Measurements from ENCODE around the gene MLLT3. TPM values are rescaled to one million over a fixed set of nuclear protein-coding genes. Genes with fewer than 3 reads are reported as not detected.

The MLLT3 gene
- total RNA-seq, 2 experiments from 2014 or later: 55.9 to 56.4 TPM

DNA sequence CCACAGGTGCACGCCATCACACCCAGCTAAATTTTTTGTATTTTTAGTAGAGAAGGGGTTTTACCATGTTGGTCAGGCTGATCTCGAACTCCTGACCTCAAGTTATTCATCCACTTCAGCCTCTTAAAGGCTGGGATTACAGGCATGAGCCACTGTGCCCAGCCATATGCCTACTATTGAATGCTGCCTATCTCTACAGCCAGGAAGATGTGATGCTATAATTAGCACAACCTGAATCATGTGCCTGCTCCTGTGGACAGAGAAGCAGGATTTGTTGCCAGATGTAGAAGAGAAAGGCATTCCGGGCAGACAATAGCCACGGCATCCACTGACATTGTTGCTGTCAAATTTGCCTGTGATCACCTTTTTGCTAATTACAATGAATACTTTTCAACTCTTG, 24.4 kb upstream of the MLLT3 start:
- H3K27ac Mint-ChIP-seq: no peak overlapping the region
- H3K4me3 Mint-ChIP-seq: no peak overlapping the region
- DNase-seq (no peak), ATAC-seq (no peak)
- CTCF ChIA-PET: no interaction called here
- H3K4me1 Mint-ChIP-seq: no peaks in the 10 kb centered on the region
- H3K27me3 Mint-ChIP-seq: peaks cover 7% of the 10 kb centered on the region
- H3K9me3 Mint-ChIP-seq (ENCODE audit: low read depth): no peaks in the 10 kb centered on the region
- H3K36me3 Mint-ChIP-seq: no peaks in the 10 kb centered on the region

DNA sequence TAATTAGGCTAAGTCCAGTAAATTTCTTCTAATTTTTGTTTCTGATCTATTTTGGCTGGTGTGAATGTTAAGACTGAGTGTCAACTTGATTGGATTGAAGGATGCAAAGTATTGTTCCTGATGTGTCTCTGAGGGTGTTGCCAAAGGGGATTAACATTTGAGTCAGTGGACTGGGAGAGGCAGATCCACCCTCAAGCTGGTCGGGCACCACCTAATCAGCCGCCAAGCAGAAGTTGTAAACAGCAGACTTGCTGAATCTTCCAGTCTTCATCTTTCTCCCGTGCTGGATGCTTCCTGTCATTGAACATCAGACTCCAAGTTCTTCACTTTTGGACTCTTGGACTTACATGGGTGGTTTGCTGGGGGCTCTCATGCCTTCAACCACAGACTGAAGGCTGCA, 21.4 kb upstream of the MLLT3 start:
- Mint-ChIP-seq H3K27ac (no peak overlapping the region), H3K9me3 (ENCODE audit: low read depth) (no peaks in the 10 kb centered on the region), H3K36me3 (peaks cover 2% of the 10 kb centered on the region), H3K27me3 (peaks cover 9% of the 10 kb centered on the region), H3K4me1 (peaks cover 10% of the 10 kb centered on the region), H3K4me3 (no peak overlapping the region)
- no peak for ATAC-seq
- DNase-seq: no peak
- CTCF ChIA-PET: interaction anchor here (1.3 kb wide), 1 partner anchor 19 kb away, joined by 4 read pairs; no protein-coding TSS in a partner anchor

DNA sequence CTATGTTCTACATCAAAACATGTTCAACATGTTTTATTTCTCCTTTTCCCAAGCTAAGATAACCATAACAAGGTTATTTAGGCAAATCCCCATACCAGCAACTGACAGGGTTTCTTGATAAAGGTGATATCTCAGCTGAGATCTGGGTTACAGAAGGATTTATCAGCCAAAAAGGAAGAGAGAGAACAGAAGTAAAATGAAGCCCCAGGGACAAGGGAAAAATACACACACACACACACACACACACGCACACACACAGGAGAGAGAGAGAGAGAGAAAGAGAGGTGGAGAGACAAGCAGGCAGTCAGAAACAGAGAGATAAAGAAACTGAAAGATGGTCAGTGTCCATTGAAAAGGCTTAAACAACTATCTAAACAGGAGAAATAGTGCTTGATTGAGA, 19.7 kb upstream of the MLLT3 start:
- DNase-seq (no peak), ATAC-seq (no peak)
- CTCF ChIA-PET: no interaction called here
- H3K27ac Mint-ChIP-seq: no peak overlapping the region
- peaks cover 7% of the 10 kb centered on the region for H3K27me3 Mint-ChIP-seq
- H3K4me3 Mint-ChIP-seq: no peak overlapping the region
- peaks cover 10% of the 10 kb centered on the region for H3K4me1 Mint-ChIP-seq
- H3K9me3 Mint-ChIP-seq (ENCODE audit: low read depth): no peaks in the 10 kb centered on the region
- H3K36me3 Mint-ChIP-seq: peaks cover 2% of the 10 kb centered on the region

DNA sequence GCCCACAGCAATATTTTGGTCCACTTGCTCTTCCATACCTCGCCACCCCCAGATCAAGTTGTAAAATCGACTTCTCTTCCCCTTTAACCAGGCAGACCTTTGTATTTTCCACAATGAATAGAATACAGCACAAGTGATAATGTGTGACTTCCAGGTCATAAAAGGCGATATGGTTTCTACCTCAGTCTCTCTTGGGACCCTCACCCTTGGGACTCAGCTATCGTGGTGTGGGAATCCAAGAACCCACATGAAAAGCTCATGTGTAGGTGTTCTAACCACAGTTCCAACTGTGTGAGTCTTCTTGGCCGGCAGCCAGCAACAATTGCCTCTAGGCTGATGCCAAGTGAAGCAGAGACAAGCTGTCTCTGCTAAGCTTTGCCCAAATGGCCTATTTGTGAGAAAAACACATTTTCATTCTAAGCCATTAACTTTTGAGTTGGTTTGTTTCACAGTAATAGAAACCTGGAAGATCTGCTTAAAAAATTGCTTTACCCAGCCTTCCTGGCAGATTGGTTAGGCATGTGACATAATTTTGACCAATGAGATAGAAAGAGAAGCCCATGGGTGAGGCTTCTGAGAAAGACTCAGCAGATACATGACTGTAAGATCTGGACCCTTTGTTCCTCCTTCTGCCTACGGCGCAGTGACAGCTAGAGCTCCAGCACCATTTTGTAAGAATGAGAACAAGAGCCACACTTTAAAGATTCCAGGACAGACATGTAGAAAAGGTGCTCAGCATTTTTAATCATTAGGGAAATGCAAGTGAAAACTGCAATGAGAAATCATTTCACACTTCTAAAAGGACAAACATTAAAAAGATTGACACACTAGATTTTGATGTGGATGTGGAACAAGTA, 18.3 kb upstream of the MLLT3 start:
- CTCF ChIA-PET: interaction anchor here (0.7 to 1.0 kb wide), 2 partner anchors 16 to 354 kb away, joined by 3 to 6 read pairs; no protein-coding TSS in a partner anchor
- peaks cover 10% of the 10 kb centered on the region for H3K4me1 Mint-ChIP-seq
- DNase-seq: peak; percentile 56
- no peak overlapping the region for H3K4me3 Mint-ChIP-seq
- H3K9me3 Mint-ChIP-seq (ENCODE audit: low read depth): no peaks in the 10 kb centered on the region
- H3K36me3 Mint-ChIP-seq: peaks cover 2% of the 10 kb centered on the region
- peaks cover 6% of the 10 kb centered on the region for H3K27me3 Mint-ChIP-seq
- peak; percentile 53 for ATAC-seq
- H3K27ac Mint-ChIP-seq: no peak overlapping the region

DNA sequence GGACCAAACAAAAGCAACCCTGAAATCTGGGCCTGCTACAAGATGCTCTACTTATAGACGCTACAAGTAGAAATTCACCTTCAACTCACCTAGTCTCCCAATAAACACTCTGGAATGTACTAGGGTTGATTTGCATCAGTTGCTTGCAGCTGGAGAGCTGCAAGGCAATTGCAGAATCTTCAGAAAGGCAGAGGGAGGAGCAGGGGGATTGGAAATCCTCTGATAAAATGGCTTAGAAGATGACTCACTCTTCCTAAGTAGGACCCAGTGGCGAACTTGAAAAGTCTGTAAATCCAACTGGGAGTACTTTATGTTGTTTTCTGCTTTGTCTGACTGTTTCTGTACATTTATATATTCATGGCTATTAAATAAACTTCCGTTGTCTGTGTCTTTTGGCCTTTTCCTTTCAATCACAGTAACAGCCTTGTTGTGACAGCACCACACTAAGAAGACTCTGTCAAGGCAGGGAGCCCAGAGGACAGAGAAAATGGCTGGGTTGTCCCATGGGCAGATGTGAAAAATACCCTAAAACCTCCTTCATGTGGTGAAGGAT, 14.7 kb upstream of the MLLT3 start:
- ATAC-seq (no peak), DNase-seq (no peak)
- Mint-ChIP-seq H3K36me3 (peaks cover 2% of the 10 kb centered on the region), H3K9me3 (ENCODE audit: low read depth) (no peaks in the 10 kb centered on the region), H3K4me1 (peaks cover 10% of the 10 kb centered on the region), H3K27ac (no peak overlapping the region), H3K27me3 (peaks cover 11% of the 10 kb centered on the region), H3K4me3 (no peak overlapping the region)
- CTCF ChIA-PET: no interaction called here

DNA sequence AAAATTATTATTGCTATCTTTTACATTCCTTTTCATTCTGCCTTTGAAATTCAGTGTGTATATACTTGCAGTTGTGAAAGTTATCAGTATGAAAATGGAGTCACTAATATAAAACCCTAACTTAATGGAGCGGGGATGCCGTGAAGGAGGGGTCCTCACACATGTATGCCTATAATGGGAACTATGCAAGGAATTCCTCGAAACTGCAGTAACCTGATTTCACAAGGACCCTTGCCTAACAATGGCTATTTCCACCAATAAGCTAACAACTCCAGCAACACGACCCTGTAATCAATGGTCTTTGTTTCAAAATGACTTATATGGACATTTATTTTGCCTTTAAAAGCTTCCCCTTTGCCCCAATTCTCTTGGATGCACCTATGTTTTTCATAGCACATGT, 12.6 kb upstream of the MLLT3 start:
- H3K4me3 Mint-ChIP-seq: no peak overlapping the region
- no peaks in the 10 kb centered on the region for H3K9me3 Mint-ChIP-seq (ENCODE audit: low read depth)
- DNase-seq (no peak), ATAC-seq (no peak)
- no peaks in the 10 kb centered on the region for H3K36me3 Mint-ChIP-seq
- H3K4me1 Mint-ChIP-seq: peaks cover 2% of the 10 kb centered on the region
- CTCF ChIA-PET: interaction anchor here (1.3 to 1.4 kb wide), 2 partner anchors 7 to 10 kb away, joined by 4 to 6 read pairs; no protein-coding TSS in a partner anchor
- no peak overlapping the region for H3K27ac Mint-ChIP-seq
- H3K27me3 Mint-ChIP-seq: peaks cover 26% of the 10 kb centered on the region

DNA sequence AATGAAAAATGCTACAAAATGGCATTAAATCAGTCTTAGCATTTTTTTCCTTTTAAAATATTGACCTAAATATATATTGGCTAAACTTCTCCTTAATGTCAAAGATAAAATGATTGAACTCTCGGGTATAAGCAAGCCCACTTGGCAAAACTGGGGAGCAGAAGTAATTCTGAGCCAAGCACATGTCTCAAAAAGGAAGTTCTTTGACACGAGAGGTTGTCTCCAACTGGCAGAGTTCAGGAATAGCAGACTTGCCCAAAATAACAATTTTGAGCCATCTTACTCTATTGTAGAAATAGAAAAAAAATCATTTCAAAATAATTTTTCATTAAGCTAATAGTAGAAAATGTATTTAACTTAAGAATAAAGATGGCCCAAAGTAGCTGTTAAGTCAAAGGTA, 10.4 kb upstream of the MLLT3 start:
- H3K27me3 Mint-ChIP-seq: peaks cover 28% of the 10 kb centered on the region
- no peak overlapping the region for H3K27ac Mint-ChIP-seq
- no peak overlapping the region for H3K4me3 Mint-ChIP-seq

DNA sequence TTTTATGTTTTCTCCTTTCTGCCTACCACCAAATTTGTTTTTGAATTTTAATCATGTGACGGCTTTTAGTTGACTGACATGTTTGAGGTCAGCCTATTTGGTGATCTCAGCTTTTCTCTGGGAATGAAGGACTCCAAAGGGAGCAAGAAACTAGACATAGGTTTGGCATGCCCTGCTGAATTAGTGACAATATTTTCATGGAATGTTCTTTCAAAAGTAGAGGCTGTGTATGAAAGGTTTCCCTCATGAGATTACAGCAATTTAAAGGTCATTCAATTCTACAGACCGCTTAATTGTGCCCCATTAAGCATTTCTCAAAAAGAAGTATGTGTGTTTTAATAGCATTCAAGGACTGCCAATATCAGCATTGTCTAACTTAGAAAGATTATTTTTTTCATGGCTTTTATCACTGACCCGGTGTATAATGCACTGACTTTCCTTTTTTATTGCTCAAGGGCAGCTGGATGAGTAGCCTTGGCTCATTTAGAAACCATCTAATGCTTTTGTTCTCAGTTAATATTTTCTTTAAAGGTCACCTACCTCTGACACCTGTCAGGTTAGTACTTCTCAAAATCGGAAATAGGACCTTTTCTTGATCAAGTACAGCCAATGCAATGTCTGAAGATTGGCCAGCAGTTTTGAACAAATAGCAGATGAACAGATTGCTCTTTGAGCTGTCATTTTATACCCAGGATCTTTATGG, 8.1 kb upstream of the MLLT3 start:
- Mint-ChIP-seq H3K36me3 (no peaks in the 10 kb centered on the region), H3K27ac (no peak overlapping the region), H3K4me1 (no peaks in the 10 kb centered on the region), H3K4me3 (no peak overlapping the region), H3K9me3 (ENCODE audit: low read depth) (no peaks in the 10 kb centered on the region), H3K27me3 (peaks cover 24% of the 10 kb centered on the region)
- ATAC-seq (no peak), DNase-seq (no peak)
- CTCF ChIA-PET: interaction anchor here (1.2 to 1.3 kb wide), 2 partner anchors 14 to 321 kb away, joined by 3 to 4 read pairs; no protein-coding TSS in a partner anchor

More for the DNA sequence above, 10.4 kb upstream of the MLLT3 start:
- no peaks in the 10 kb centered on the region for H3K4me1 Mint-ChIP-seq
- no peaks in the 10 kb centered on the region for H3K9me3 Mint-ChIP-seq (ENCODE audit: low read depth)
- DNase-seq (no peak), ATAC-seq (no peak)
- CTCF ChIA-PET: no interaction called here
- H3K36me3 Mint-ChIP-seq: no peaks in the 10 kb centered on the region

DNA sequence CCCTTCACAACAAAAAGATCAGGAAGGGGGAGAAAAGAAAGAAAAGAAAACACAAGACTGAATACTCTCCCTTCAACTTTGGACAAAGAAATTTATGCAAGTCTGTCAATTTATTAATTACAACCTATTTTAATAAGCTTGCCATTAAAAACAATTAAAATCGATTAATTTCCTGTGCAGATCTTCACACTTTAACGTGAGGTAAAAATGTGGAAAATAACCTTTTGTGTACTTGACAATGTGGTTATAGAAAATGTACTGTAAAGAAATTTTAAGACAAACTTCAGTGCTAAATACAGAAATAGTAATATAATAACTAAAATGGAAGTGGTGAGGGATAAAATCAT, 2.7 kb upstream of the MLLT3 start:
- H3K4me1 Mint-ChIP-seq: peaks cover 20% of the 10 kb centered on the region
- peaks cover 2% of the 10 kb centered on the region for H3K27me3 Mint-ChIP-seq
- CTCF ChIA-PET: interaction anchor here (0.7 to 4.3 kb wide), 28 partner anchors 10 to 628 kb away, joined by 3 to 52 read pairs (median 4); partner anchors contain the start of gene FOCAD
- H3K4me3 Mint-ChIP-seq: peak overlapping the region; percentile 100
- DNase-seq: no peak
- H3K36me3 Mint-ChIP-seq: peaks cover 12% of the 10 kb centered on the region
- no peak for ATAC-seq
- no peaks in the 10 kb centered on the region for H3K9me3 Mint-ChIP-seq (ENCODE audit: low read depth)
- H3K27ac Mint-ChIP-seq: peak overlapping the region; percentile 50

DNA sequence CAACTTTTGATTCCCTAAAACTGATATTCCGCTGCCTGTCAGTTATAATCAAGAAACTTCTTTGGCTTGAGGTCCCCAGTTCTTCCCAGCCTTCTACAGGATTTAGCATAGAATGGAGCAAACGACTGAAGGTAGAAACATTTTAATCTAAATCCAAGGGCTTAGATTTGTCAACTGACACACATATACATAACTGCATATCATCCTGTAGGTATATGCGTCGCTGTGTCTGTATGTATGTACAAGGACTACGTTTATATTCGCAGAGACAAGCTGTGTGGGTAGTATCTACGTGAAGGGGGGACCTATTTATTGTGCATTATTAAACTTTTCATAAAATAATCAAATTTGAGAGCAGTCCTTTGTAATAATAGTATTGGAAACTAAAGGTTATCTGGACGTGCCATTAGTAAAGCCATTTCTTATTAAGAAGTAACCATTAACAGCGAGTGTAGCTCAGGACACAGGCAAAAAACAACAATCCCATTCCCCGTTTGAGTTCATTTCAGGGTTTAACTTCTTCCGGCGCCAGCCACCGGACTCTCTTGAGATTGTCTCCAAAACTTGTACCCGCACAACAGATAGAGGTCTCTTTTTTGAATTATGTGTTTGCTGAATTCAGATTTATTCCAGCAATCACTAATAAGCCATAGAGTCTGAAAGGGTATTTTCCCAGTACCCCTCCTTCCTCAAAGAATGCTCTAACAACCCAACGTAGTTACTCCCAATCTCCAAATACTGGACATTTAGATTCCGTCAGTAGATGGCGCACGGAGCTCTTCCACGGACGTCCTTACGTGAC, 2.1 kb upstream of the MLLT3 start:
- CTCF ChIA-PET: interaction anchor here (0.7 to 4.3 kb wide), 32 partner anchors 11 to 1160 kb away, joined by 3 to 52 read pairs (median 3); partner anchors contain the start of gene FOCAD
- peaks cover 2% of the 10 kb centered on the region for H3K27me3 Mint-ChIP-seq
- H3K36me3 Mint-ChIP-seq: peaks cover 18% of the 10 kb centered on the region
- H3K9me3 Mint-ChIP-seq (ENCODE audit: low read depth): no peaks in the 10 kb centered on the region
- peaks cover 25% of the 10 kb centered on the region for H3K4me1 Mint-ChIP-seq
- ATAC-seq: no peak
- H3K27ac Mint-ChIP-seq: peak overlapping the region; percentile 94
- DNase-seq: peak; percentile 65
- H3K4me3 Mint-ChIP-seq: peak overlapping the region; percentile 100

DNA sequence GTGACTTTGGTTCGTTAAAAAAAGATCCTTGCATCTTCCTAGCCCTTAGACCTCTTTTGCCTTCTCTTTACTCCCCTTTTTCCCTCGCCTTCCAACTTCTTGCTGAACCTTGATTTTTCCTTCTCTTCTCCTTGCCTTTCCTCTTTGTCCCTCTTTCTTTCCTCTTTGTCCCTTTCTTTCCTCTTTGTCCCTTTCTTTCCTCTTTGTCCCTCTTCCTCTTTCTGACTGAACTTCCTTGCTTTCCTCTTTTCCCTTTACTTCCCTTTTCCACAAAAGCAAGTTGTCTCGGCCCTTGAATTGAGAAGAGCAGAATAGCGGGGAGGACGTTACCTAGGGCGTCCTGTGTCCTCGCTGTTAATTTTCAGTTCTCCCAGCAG, 1.4 kb upstream of the MLLT3 start:
- Mint-ChIP-seq H3K36me3 (peaks cover 23% of the 10 kb centered on the region), H3K4me1 (peaks cover 32% of the 10 kb centered on the region), H3K4me3 (peak overlapping the region; percentile 100), H3K9me3 (ENCODE audit: low read depth) (no peaks in the 10 kb centered on the region), H3K27me3 (no peaks in the 10 kb centered on the region), H3K27ac (peak overlapping the region; percentile 94)
- CTCF ChIA-PET: interaction anchor here (1.0 to 4.3 kb wide), 10 partner anchors 19 to 1159 kb away, joined by 3 to 52 read pairs (median 3); partner anchors contain the start of gene FOCAD
- ATAC-seq: no peak
- no peak for DNase-seq

DNA sequence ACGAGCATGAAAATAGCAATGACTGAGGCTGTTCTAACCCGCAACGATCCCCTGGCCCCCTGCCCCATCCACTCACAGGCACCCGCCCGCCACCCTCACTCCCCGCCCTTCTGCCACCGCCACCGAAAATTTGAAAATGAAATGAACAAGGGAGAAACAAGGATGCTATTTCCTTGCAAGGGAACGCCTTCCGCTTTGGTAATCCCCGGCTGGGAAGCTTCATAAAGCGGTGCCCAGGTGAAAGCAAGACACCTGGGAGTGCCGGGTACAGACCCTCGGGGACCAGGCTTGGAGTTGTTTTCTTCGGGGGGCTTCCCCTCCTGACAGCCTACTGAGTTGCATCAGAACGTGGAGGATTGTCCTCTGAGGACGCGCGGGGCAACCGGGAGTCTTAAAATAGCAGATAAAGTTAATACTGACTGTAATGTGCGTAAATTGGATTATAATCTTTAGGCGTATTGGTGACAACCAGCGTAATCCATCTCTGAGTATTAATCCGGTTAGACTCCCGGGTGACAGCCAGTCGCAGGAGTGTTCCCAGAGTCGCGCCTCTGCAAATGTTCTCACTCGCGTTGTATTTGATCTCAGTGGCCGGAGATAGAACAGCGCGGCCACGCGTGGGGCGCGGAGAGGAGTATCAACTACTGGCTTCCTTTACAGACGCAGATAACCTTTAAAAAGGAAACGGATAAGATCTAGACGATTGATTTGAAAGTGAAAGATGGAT, 885 bp upstream of the MLLT3 start:
- peak overlapping the region; percentile 100 for H3K4me3 Mint-ChIP-seq
- peaks cover 28% of the 10 kb centered on the region for H3K36me3 Mint-ChIP-seq
- CTCF ChIA-PET: interaction anchor here (1.1 to 2.1 kb wide), 17 partner anchors 19 to 677 kb away, joined by 3 to 16 read pairs (median 5); partner anchors contain the start of gene FOCAD
- no peaks in the 10 kb centered on the region for H3K27me3 Mint-ChIP-seq
- peak; percentile 35 for ATAC-seq
- no peaks in the 10 kb centered on the region for H3K9me3 Mint-ChIP-seq (ENCODE audit: low read depth)
- peaks cover 37% of the 10 kb centered on the region for H3K4me1 Mint-ChIP-seq
- peak overlapping the region; percentile 94 for H3K27ac Mint-ChIP-seq
- peak; percentile 81 for DNase-seq

Data from activated CD8-positive, alpha-beta memory T cell treated with anti-CD3 and anti-CD28 coated beads, Interleukin-2, amount 10 ng/mL, durations not matched to agents 7 days and 5 days (primary cell).